IMR-90 (cell line): ENCODE data around the gene NT5C1A. TPM values are rescaled to one million over a fixed set of nuclear protein-coding genes. Genes with fewer than 3 reads are reported as not detected.

Experiments used
- ATAC-seq: fragments of 200-7000 bp; cut with Tn5 transposase; 2 replicates; pipeline ENCODE4 v1.9.1; 2020; ENCODE audit warnings: low read depth, mild to moderate bottlenecking, moderate library complexity
- BruUV-seq: library from RNA; stranded (reverse); fragments of 400-500 nt; replicated peaks from 2 replicates; lab custom pipeline; 2021; lab: Mats Ljungman, UMichigan
- CTCF ChIA-PET: fragments of 300-600 bp; formaldehyde crosslinking; extraction: SDS; loops from one replicate; lab custom pipeline; 2021; ENCODE audit warnings: antibody characterized with exemption; lab: Yijun Ruan, JAX
- POLR2A ChIA-PET: fragments of 300-600 bp; sonication (Branson Sonifier 250); formaldehyde crosslinking; loops from one replicate; lab custom pipeline; 2022; ENCODE audit warnings: antibody characterized with exemption; ENCODE audit not compliant: unreplicated experiment; lab: Charles Lee
- DNase-seq: peaks from one replicate; pipeline ENCODE4 v3.0.0; 2013
- H2AFZ ChIP-seq: replicated peaks from 2 replicates; pipeline ENCODE3; 2013; ENCODE audit warnings: low read length, mild to moderate bottlenecking; ENCODE audit not compliant: poor library complexity
- H2AK5ac ChIP-seq: 2 replicates; pipeline ENCODE4 v1.6.1; 2013; ENCODE audit warnings: low read depth, low read length, inconsistent platforms
- H2AK9ac ChIP-seq: replicated peaks from 2 replicates; pipeline ENCODE3; 2013; ENCODE audit warnings: mild to moderate bottlenecking, low read depth, low read length, moderate library complexity; ENCODE audit not compliant: poor library complexity
- H2BK120ac ChIP-seq: 2 replicates; pipeline ENCODE4 v1.6.1; 2013; ENCODE audit warnings: low read depth, low read length, inconsistent platforms
- H2BK15ac ChIP-seq: 3 replicates; pipeline ENCODE4 v1.6.1; 2013; ENCODE audit warnings: low read depth, low read length, inconsistent platforms
- H2BK20ac ChIP-seq: 2 replicates; pipeline ENCODE4 v1.6.1; 2013; ENCODE audit warnings: low read depth, mild to moderate bottlenecking, inconsistent platforms, low read length, moderate library complexity
- H2BK5ac ChIP-seq: 2 replicates; pipeline ENCODE4 v1.6.1; 2013; ENCODE audit warnings: mild to moderate bottlenecking, low read depth, low read length, inconsistent platforms; ENCODE audit not compliant: poor library complexity, severe bottlenecking
- H3K14ac ChIP-seq: replicated peaks from 2 replicates; pipeline ENCODE4 v1.6.1; 2013; ENCODE audit warnings: low read depth, low read length, inconsistent platforms
- H3K18ac ChIP-seq: 2 replicates; pipeline ENCODE4 v1.6.1; 2013; ENCODE audit warnings: low read depth, low read length, control low read depth
- H3K23ac ChIP-seq: 2 replicates; pipeline ENCODE4 v1.6.1; 2013; ENCODE audit warnings: low read depth, low read length, inconsistent platforms
- H3K27ac ChIP-seq: 2 replicates; pipeline ENCODE4 v1.5.1; 2013; ENCODE audit warnings: mild to moderate bottlenecking, control low read depth, low read length; ENCODE audit not compliant: insufficient read depth
- H3K27me3 ChIP-seq: 2 replicates; pipeline ENCODE4 v1.6.1; 2013; ENCODE audit warnings: low read length; ENCODE audit not compliant: control insufficient read depth, insufficient read depth
- H3K36me3 ChIP-seq: 2 replicates; pipeline ENCODE4 v1.6.1; 2013; ENCODE audit warnings: low read length, mixed read lengths; ENCODE audit not compliant: control insufficient read depth, insufficient read depth
- H3K4ac ChIP-seq: 2 replicates; pipeline ENCODE4 v1.6.1; 2013; ENCODE audit warnings: low read depth, low read length, inconsistent platforms
- H3K4me1 ChIP-seq: 2 replicates; pipeline ENCODE4 v1.6.1; 2013; ENCODE audit warnings: low read length, mixed read lengths; ENCODE audit not compliant: control insufficient read depth, insufficient read depth
- H3K4me2 ChIP-seq: 2 replicates; pipeline ENCODE4 v1.6.1; 2013; ENCODE audit warnings: low read depth, mild to moderate bottlenecking, control low read depth, low read length, moderate library complexity
- H3K4me3 ChIP-seq: 2 replicates; pipeline ENCODE4 v1.5.1; 2013; ENCODE audit warnings: low read depth, mild to moderate bottlenecking, control low read depth, low read length, moderate library complexity; ENCODE audit not compliant: insufficient read depth
- H3K56ac ChIP-seq: 2 replicates; pipeline ENCODE4 v1.6.1; 2013; ENCODE audit warnings: low read length, inconsistent platforms; ENCODE audit not compliant: insufficient read depth; ENCODE audit errors: extremely low read depth
- H3K79me1 ChIP-seq, 2 experiments: 2 replicates each; pipeline ENCODE4 v1.6.1; 2013; ENCODE audit warnings: low read length in 2 of 2, inconsistent platforms in 1 of 2, low read depth in 1 of 2
- H3K9ac ChIP-seq: 2 replicates; pipeline ENCODE4 v1.6.1; 2013; ENCODE audit warnings: low read depth, low read length, control low read depth
- H3K9me1 ChIP-seq: 2 replicates; pipeline ENCODE4 v1.6.1; 2013; ENCODE audit warnings: low read length, inconsistent platforms; ENCODE audit not compliant: insufficient read depth
- H3K9me3 ChIP-seq: 2 replicates; pipeline ENCODE4 v1.6.1; 2013; ENCODE audit warnings: low read length; ENCODE audit not compliant: control insufficient read depth, insufficient read depth
- H4K20me1 ChIP-seq: 2 replicates; pipeline ENCODE4 v1.6.1; 2013; ENCODE audit warnings: low read length, inconsistent platforms; ENCODE audit not compliant: insufficient read depth
- H4K5ac ChIP-seq: 2 replicates; pipeline ENCODE4 v1.6.1; 2013; ENCODE audit warnings: mild to moderate bottlenecking, low read depth, low read length, control low read depth
- H4K8ac ChIP-seq, 2 experiments: 2 replicates each; pipeline ENCODE4 v1.6.1; 2013; ENCODE audit warnings: low read depth in 2 of 2, low read length in 2 of 2, control low read depth in 1 of 2, inconsistent platforms in 1 of 2
- H4K91ac ChIP-seq: 2 replicates; pipeline ENCODE4 v1.6.1; 2013; ENCODE audit warnings: low read depth, low read length, inconsistent platforms; ENCODE audit not compliant: insufficient read depth
- BHLHE40 ChIP-seq: fragments of 150-350 bp; IDR thresholded peaks from 2 replicates; pipeline ENCODE4 v1.6.1; 2016; ENCODE audit warnings: mild to moderate bottlenecking, low read depth, low read length
- CEBPB ChIP-seq: IDR thresholded peaks from 2 replicates; pipeline ENCODE4 v1.6.1; 2012; ENCODE audit warnings: low read depth, low read length, improper control_type of control experiment
- CHD1 ChIP-seq: IDR thresholded peaks from 2 replicates; pipeline ENCODE4 v1.6.1; 2012; ENCODE audit warnings: low read depth, low read length, improper control_type of control experiment
- FOS ChIP-seq: fragments of 150-350 bp; IDR thresholded peaks from 2 replicates; pipeline ENCODE4 v1.6.1; 2016; ENCODE audit warnings: low read depth, low read length
- MAFK ChIP-seq: IDR thresholded peaks from 2 replicates; pipeline ENCODE4 v1.6.1; 2012; ENCODE audit warnings: low read depth, low read length, improper control_type of control experiment
- MAZ ChIP-seq: IDR thresholded peaks from 2 replicates; pipeline ENCODE4 v1.6.1; 2012; ENCODE audit warnings: low read depth, mild to moderate bottlenecking, low read length, improper control_type of control experiment, moderate library complexity, borderline replicate concordance
- MXI1 ChIP-seq: IDR thresholded peaks from 2 replicates; pipeline ENCODE4 v1.6.1; 2012; ENCODE audit warnings: low read depth, mild to moderate bottlenecking, low read length, moderate library complexity, borderline replicate concordance
- NFE2L2 ChIP-seq: fragments of 150-350 bp; IDR thresholded peaks from 2 replicates; pipeline ENCODE4 v1.6.1; 2016; ENCODE audit warnings: low read depth, mild to moderate bottlenecking, low read length
- POLR2A ChIP-seq: IDR thresholded peaks from 2 replicates; pipeline ENCODE4 v1.6.1; 2012; ENCODE audit warnings: mild to moderate bottlenecking, low read depth, low read length
- RAD21 ChIP-seq: IDR thresholded peaks from 2 replicates; pipeline ENCODE4 v1.6.1; 2012; ENCODE audit warnings: low read length, improper control_type of control experiment
- RCOR1 ChIP-seq: IDR thresholded peaks from 2 replicates; pipeline ENCODE4 v1.6.1; 2012; ENCODE audit warnings: mild to moderate bottlenecking, low read length, improper control_type of control experiment; ENCODE audit not compliant: insufficient replicate concordance
- RFX5 ChIP-seq: IDR thresholded peaks from 2 replicates; pipeline ENCODE4 v1.8.0; 2012; ENCODE audit warnings: low read depth, mild to moderate bottlenecking, low read length, moderate library complexity
- SMC3 ChIP-seq: fragments of 150-350 bp; IDR thresholded peaks from 2 replicates; pipeline ENCODE4 v1.6.1; 2016; ENCODE audit warnings: low read depth, mild to moderate bottlenecking, antibody characterized with exemption, low read length, moderate library complexity
- WGBS, 2 experiments: methylation state at CpG; one replicate each; pipeline versions ENCODE4 v1.1.5 to v1.1.7; 2013; ENCODE audit warnings: missing lambda C conversion rate in 2 of 2; ENCODE audit not compliant: insufficient read length in 1 of 2; ENCODE audit errors: extremely low coverage in 2 of 2; 5-methylcytosine and 5-hydroxymethylcytosine counted together
- dilution Hi-C: fragments of 300-500 bp; cut with HindIII; formaldehyde crosslinking; loops from one replicate; pipeline ENCODE4 v1.14.3; 2018; ENCODE audit warnings: low sequenced_read_pairs; ENCODE audit not compliant: unreplicated experiment
- in situ Hi-C: fragments of 300-500 bp; cut with MboI; formaldehyde crosslinking; loops from 3 replicates; pipeline ENCODE4 v1.14.3; 2019; ENCODE audit warnings: low sequenced_read_pairs, inconsistent platforms, mixed read lengths
- intact Hi-C: fragments of 100-400 bp; cut with micrococcal nuclease; formaldehyde crosslinking; loops from 2 replicates; pipeline ENCODE4 v1.10.0; 2022
- polyA plus RNA-seq, 3 experiments: library from polyadenylated mRNA; depleted of rRNA; stranded (reverse); fragments of >200 nt; gene quantifications; 2 replicates each; pipeline ENCODE4 v1.2.3, GENCODE V29; 2012; ENCODE audit warnings: low replicate concordance in 1 of 3
- total RNA-seq: library from RNA; depleted of rRNA; stranded (reverse); fragments of >200 nt; gene quantifications from 2 replicates; pipeline ENCODE4 v1.2.3, GENCODE V29; 2012
- TF ChIP-seq, protein P1 (sequence below): fragments of 150-350 bp; IDR thresholded peaks from 2 replicates; pipeline ENCODE4 v1.6.1; 2016; ENCODE audit warnings: low read depth, mild to moderate bottlenecking, low read length, moderate library complexity, borderline replicate concordance
- TF ChIP-seq, protein P2 (sequence below): conservative IDR thresholded peaks from 2 replicates; pipeline ENCODE4 v1.5.1; 2012; ENCODE audit warnings: mild to moderate bottlenecking, low read depth, low read length, improper control_type of control experiment
- TF ChIP-seq, protein P3 (sequence below): fragments of 150-350 bp; IDR thresholded peaks from 2 replicates; pipeline ENCODE4 v1.6.1; 2017; ENCODE audit warnings: mild to moderate bottlenecking, antibody characterized with exemption, low read length, low read depth

Gene NT5C1A
- total and polyA plus RNA-seq, 2 of the 4 experiments (the other 2 are of a cell fraction): not detected

DNA sequence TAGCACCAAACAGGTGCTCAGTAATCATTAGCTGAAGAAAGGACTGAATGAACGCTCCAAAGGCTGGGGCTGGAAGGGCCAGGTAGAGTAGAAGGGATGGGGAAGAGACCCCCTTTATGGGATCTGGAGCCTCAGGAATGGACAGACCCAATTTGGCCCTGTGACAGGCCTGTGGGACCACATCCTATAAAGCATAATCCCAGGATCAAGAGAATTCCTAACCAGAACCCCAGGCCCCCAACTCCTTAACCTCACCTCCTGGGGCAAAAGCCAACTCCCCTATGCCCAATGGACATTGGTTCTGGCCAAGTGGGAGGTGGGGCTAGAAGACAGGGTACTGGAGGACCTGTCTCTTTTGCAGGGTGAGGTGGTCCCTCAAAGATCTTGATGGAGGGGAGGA, 10.1 kb upstream of the NT5C1A start:
- H2AK5ac ChIP-seq: no peak overlapping the region
- no peaks in the 10 kb centered on the region for H3K36me3 ChIP-seq
- no peak overlapping the region for H2AK9ac ChIP-seq
- H3K9me1 ChIP-seq: peaks cover 4% of the 10 kb centered on the region; the same call in 1 of the 2 replicates
- no peak overlapping the region for H2BK20ac ChIP-seq
- H3K18ac ChIP-seq: no peak overlapping the region
- dilution Hi-C loops: no loop called here
- H4K5ac ChIP-seq: no peak overlapping the region
- H3K9me3 ChIP-seq: peaks cover 4% of the 10 kb centered on the region
- CTCF ChIA-PET: no interaction called here
- H2BK15ac ChIP-seq: no peak overlapping the region
- in situ Hi-C loops: no loop called here
- DNase-seq (no peak), ATAC-seq (no peak)
- H4K20me1 ChIP-seq: no peaks in the 10 kb centered on the region
- no peak overlapping the region for H4K8ac ChIP-seq
- H3K9ac ChIP-seq: no peak overlapping the region
- H4K91ac ChIP-seq: no peak overlapping the region
- no peak overlapping the region for H2BK5ac ChIP-seq
- WGBS, 2 experiments: no CpG with 5 or more reads among the region's 1 CpG
- intact Hi-C loops: no loop called here
- no peak overlapping the region for H3K27ac ChIP-seq
- no peak overlapping the region for H2AFZ ChIP-seq
- TF ChIP-seq RFX5: no peak
- TF ChIP-seq, protein P1, sequence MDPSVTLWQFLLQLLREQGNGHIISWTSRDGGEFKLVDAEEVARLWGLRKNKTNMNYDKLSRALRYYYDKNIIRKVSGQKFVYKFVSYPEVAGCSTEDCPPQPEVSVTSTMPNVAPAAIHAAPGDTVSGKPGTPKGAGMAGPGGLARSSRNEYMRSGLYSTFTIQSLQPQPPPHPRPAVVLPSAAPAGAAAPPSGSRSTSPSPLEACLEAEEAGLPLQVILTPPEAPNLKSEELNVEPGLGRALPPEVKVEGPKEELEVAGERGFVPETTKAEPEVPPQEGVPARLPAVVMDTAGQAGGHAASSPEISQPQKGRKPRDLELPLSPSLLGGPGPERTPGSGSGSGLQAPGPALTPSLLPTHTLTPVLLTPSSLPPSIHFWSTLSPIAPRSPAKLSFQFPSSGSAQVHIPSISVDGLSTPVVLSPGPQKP: no peak
- TF ChIP-seq FOS: no peak
- no peak for TF ChIP-seq RCOR1
- no peak for TF ChIP-seq MAFK
- TF ChIP-seq NFE2L2: no peak
- TF ChIP-seq MXI1: no peak
- TF ChIP-seq, protein P2, sequence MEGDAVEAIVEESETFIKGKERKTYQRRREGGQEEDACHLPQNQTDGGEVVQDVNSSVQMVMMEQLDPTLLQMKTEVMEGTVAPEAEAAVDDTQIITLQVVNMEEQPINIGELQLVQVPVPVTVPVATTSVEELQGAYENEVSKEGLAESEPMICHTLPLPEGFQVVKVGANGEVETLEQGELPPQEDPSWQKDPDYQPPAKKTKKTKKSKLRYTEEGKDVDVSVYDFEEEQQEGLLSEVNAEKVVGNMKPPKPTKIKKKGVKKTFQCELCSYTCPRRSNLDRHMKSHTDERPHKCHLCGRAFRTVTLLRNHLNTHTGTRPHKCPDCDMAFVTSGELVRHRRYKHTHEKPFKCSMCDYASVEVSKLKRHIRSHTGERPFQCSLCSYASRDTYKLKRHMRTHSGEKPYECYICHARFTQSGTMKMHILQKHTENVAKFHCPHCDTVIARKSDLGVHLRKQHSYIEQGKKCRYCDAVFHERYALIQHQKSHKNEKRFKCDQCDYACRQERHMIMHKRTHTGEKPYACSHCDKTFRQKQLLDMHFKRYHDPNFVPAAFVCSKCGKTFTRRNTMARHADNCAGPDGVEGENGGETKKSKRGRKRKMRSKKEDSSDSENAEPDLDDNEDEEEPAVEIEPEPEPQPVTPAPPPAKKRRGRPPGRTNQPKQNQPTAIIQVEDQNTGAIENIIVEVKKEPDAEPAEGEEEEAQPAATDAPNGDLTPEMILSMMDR: no peak
- no peak for TF ChIP-seq POLR2A
- no peak for TF ChIP-seq BHLHE40
- no peak for TF ChIP-seq CEBPB
- TF ChIP-seq SMC3: no peak
- TF ChIP-seq RAD21: no peak
- TF ChIP-seq MAZ: no peak
- TF ChIP-seq CHD1: no peak
- TF ChIP-seq, protein P3, sequence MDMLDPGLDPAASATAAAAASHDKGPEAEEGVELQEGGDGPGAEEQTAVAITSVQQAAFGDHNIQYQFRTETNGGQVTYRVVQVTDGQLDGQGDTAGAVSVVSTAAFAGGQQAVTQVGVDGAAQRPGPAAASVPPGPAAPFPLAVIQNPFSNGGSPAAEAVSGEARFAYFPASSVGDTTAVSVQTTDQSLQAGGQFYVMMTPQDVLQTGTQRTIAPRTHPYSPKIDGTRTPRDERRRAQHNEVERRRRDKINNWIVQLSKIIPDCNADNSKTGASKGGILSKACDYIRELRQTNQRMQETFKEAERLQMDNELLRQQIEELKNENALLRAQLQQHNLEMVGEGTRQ: no peak
- H3K23ac ChIP-seq: no peak overlapping the region; the same call in 1 of the 2 replicates
- no peak overlapping the region for H3K14ac ChIP-seq
- peaks cover 82% of the 10 kb centered on the region for H3K27me3 ChIP-seq
- no peak overlapping the region for H3K4me2 ChIP-seq
- H3K4me1 ChIP-seq: no peaks in the 10 kb centered on the region
- no peak overlapping the region for H2BK120ac ChIP-seq
- no peak overlapping the region for H3K4ac ChIP-seq
- no peaks in the 10 kb centered on the region for H3K79me1 ChIP-seq
- no peak overlapping the region for H3K4me3 ChIP-seq
- POLR2A ChIA-PET: no interaction called here
- H3K56ac ChIP-seq: no peak overlapping the region
- no TSS peak for BruUV-seq
